WTC11 (cell line): ENCODE measurements around the gene UBXN6.

Experiments
- CBFB ChIP-seq: sonication (generic); formaldehyde crosslinking; IDR thresholded peaks from 2 replicates; pipeline ENCODE4 v1.8.1; 2022; ENCODE audit warnings: mild to moderate bottlenecking, low read depth, missing genetic modification reagents
- ELF4 ChIP-seq: sonication (generic); formaldehyde crosslinking; IDR thresholded peaks from 2 replicates; pipeline ENCODE4 v1.8.1; 2022; ENCODE audit warnings: low read depth, mild to moderate bottlenecking, moderate library complexity, missing genetic modification reagents
- ESRRA ChIP-seq: sonication (generic); formaldehyde crosslinking; IDR thresholded peaks from 2 replicates; pipeline ENCODE4 v1.8.1; 2022; ENCODE audit warnings: mild to moderate bottlenecking, missing genetic modification reagents, borderline replicate concordance
- OVOL2 ChIP-seq: fragments of 250-450 bp; sonication (Bioruptor Pico); IDR thresholded peaks from 2 replicates; pipeline ENCODE4 v1.9.0; 2021; ENCODE audit warnings: mild to moderate bottlenecking, borderline replicate concordance
- SP1 ChIP-seq: sonication (generic); formaldehyde crosslinking; conservative IDR thresholded peaks from 2 replicates; pipeline ENCODE4 v1.8.1; 2022; ENCODE audit warnings: missing genetic modification reagents
- TEAD4 ChIP-seq: sonication (generic); formaldehyde crosslinking; IDR thresholded peaks from 2 replicates; pipeline ENCODE4 v1.8.0; 2022; ENCODE audit warnings: mild to moderate bottlenecking, missing genetic modification reagents
- ZNF263 ChIP-seq: sonication (generic); formaldehyde crosslinking; IDR thresholded peaks from 2 replicates; pipeline ENCODE4 v1.8.1; 2022; ENCODE audit warnings: low read depth, mild to moderate bottlenecking, moderate library complexity, missing genetic modification reagents
- ZNF416 ChIP-seq: fragments of 250-450 bp; sonication (Bioruptor Pico); IDR thresholded peaks from 2 replicates; pipeline ENCODE4 v1.9.0; 2021; ENCODE audit warnings: mild to moderate bottlenecking, inconsistent platforms
- TF ChIP-seq, protein P1 (sequence below): fragments of 200-600 bp; IDR thresholded peaks from 2 replicates; pipeline ENCODE4 v1.8.0; 2022; ENCODE audit warnings: antibody characterized with exemption
- TF ChIP-seq, protein P2 (sequence below): sonication (generic); formaldehyde crosslinking; IDR thresholded peaks from 2 replicates; pipeline ENCODE4 v1.8.0; 2023; ENCODE audit warnings: missing genetic modification reagents
- TF ChIP-seq, protein P3 (sequence below): sonication (generic); formaldehyde crosslinking; IDR thresholded peaks from 2 replicates; pipeline ENCODE4 v1.8.0; 2022; ENCODE audit warnings: mild to moderate bottlenecking, missing genetic modification reagents
- TF ChIP-seq, protein P4 (sequence below): sonication (generic); formaldehyde crosslinking; IDR thresholded peaks from 2 replicates; pipeline ENCODE4 v1.8.1; 2022; ENCODE audit warnings: mild to moderate bottlenecking, moderate library complexity, missing genetic modification reagents

DNA sequence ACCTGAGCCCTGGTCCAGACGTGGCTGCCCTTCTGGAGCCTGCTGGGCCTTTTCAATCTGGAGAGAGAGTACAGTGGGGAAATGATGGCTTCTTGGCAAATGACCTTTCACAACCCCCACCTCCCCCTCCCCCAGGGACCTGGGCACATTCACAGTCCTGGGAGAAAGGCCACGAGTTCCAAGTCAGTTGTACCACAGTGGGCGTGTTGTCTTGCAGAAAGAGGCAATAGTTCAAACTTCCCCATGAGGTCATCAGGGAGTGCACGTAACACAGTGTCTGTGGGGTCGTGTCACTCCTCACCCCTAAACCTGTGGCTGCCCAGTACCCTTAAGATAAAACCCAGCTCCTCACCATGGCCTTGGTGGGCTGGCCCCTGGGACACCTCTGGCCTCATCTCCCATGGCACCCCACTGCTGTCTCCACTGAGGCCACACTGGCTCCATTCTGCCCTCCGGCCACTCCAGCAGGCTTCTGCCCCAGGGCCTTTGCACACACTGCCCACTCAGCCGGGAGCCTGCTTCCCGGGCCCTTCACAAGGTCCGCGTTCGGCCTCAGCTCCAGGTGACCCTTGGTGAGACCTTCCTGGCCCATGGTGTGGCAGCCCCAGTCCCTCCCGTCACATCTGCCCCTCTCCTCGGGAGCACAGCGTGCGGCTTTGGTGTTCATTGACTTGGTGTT lies 47.4 kb upstream of the UBXN6 start:
- TF ChIP-seq TEAD4 (CRISPR knock-in tag) (no peak), ESRRA (no peak), CBFB (no peak), ELF4 (no peak), OVOL2 (CRISPR knock-in tag) (no peak), ZNF416 (CRISPR knock-in tag) (no peak), ZNF263 (CRISPR knock-in tag) (no peak), SP1 (CRISPR knock-in tag) (no peak)
- TF ChIP-seq, protein P1, sequence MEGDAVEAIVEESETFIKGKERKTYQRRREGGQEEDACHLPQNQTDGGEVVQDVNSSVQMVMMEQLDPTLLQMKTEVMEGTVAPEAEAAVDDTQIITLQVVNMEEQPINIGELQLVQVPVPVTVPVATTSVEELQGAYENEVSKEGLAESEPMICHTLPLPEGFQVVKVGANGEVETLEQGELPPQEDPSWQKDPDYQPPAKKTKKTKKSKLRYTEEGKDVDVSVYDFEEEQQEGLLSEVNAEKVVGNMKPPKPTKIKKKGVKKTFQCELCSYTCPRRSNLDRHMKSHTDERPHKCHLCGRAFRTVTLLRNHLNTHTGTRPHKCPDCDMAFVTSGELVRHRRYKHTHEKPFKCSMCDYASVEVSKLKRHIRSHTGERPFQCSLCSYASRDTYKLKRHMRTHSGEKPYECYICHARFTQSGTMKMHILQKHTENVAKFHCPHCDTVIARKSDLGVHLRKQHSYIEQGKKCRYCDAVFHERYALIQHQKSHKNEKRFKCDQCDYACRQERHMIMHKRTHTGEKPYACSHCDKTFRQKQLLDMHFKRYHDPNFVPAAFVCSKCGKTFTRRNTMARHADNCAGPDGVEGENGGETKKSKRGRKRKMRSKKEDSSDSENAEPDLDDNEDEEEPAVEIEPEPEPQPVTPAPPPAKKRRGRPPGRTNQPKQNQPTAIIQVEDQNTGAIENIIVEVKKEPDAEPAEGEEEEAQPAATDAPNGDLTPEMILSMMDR = no peak
- TF ChIP-seq, protein P2, sequence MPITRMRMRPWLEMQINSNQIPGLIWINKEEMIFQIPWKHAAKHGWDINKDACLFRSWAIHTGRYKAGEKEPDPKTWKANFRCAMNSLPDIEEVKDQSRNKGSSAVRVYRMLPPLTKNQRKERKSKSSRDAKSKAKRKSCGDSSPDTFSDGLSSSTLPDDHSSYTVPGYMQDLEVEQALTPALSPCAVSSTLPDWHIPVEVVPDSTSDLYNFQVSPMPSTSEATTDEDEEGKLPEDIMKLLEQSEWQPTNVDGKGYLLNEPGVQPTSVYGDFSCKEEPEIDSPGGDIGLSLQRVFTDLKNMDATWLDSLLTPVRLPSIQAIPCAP (CRISPR knock-in tag) = no peak
- TF ChIP-seq, protein P3, sequence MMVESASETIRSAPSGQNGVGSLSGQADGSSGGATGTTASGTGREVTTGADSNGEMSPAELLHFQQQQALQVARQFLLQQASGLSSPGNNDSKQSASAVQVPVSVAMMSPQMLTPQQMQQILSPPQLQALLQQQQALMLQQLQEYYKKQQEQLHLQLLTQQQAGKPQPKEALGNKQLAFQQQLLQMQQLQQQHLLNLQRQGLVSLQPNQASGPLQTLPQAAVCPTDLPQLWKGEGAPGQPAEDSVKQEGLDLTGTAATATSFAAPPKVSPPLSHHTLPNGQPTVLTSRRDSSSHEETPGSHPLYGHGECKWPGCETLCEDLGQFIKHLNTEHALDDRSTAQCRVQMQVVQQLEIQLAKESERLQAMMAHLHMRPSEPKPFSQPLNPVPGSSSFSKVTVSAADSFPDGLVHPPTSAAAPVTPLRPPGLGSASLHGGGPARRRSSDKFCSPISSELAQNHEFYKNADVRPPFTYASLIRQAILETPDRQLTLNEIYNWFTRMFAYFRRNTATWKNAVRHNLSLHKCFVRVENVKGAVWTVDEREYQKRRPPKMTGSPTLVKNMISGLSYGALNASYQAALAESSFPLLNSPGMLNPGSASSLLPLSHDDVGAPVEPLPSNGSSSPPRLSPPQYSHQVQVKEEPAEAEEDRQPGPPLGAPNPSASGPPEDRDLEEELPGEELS = no peak
- TF ChIP-seq, protein P4, sequence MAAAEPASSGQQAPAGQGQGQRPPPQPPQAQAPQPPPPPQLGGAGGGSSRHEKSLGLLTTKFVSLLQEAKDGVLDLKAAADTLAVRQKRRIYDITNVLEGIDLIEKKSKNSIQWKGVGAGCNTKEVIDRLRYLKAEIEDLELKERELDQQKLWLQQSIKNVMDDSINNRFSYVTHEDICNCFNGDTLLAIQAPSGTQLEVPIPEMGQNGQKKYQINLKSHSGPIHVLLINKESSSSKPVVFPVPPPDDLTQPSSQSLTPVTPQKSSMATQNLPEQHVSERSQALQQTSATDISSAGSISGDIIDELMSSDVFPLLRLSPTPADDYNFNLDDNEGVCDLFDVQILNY (CRISPR knock-in tag) = no peak
